A204.1 (cell line): ENCODE results near the gene NCOA6.

Source experiments
- FAIRE-seq: peaks from 2 replicates; lab custom pipeline; 2012; peaks lifted over from hg19 to GRCh38; lab: Jason Lieb, UNC

The NCOA6 gene

DNA sequence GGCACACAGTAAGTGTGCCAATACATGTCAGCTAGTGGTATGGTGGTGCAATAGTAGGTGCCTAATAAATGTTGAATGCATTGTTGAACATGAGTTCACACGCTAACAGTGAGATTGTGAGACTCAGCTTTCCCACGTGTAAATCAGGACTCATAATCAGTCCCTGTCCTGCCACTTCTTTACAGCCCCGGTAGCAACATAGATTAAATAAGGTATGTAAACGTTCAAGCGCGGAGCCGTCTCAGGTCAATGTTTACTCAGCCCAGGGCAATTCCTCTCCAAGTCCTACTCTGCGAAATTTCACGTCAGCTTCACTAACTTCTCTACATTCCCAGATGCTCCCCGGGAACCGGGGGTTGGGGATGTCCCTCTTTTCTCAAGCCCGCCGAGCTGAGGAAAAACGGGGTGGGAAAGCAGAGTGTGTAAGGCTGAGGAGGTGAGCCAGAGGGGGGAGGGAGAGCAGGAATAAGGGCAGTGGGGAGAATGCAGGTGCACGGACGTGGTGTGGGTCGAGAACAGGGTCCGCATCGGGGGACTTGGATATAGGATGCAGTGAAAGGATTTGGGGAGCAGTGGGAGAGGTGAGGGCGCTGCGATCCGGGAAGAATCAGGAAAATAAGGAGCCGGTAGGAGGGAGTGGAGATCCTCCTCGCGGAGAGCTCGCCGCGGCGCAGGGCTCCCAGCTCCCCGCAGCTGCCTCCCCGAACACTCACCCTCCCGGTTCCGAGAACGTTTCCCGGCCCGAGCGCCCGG is 121.9 kb downstream of the NCOA6 start:
- FAIRE-seq, result no peak

DNA sequence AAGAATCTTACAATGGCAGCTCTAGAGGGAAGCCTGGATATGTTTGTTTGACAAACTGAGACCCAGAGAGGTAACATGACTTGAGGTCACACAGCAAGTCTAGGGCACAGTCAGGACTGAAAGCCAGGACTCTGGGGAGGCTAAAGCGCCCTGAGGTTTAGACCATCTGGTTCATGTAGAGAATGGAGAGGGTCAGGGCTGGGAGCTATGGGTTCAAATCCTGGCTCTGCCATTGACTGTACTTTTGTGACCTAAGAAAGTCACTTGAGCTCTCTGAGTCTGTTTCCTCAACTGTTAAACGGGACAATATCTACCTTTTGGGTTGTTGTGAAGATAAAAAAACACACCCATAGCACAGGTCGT is 122.4 kb downstream of the NCOA6 start:
- no peak for FAIRE-seq

DNA sequence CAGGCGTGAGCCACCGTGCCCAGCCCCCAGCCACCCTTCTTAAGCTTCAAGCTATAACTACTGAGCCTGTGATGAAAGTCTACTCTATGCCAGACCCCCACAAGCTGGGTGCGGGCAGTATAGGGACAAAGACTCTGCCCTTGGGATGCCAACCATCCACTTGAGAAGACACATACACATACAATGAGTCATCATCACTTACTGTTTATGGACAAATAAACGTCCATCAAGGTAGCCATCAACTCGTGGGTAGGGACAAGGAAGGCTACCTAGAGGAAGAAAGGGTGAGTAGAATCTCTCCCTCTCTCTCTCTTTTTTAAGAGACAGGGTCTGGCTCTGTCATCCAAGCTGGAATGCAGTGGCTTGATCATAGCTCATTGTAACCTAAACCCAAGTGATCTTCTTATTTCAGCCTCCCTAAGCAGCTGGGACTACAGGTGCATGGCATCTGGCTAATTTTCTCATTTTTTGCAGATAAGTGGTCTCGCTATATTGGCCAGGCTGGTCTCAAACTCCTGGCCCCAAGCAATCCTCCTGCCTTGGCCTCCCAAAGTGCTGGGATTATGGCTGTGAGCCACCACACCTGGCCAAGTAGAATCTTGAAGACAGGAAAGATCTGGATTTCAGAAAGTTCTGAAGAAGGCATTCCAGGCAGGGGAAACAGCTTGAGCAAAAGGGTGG is 123.9 kb downstream of the NCOA6 start:
- FAIRE-seq, result no peak

DNA sequence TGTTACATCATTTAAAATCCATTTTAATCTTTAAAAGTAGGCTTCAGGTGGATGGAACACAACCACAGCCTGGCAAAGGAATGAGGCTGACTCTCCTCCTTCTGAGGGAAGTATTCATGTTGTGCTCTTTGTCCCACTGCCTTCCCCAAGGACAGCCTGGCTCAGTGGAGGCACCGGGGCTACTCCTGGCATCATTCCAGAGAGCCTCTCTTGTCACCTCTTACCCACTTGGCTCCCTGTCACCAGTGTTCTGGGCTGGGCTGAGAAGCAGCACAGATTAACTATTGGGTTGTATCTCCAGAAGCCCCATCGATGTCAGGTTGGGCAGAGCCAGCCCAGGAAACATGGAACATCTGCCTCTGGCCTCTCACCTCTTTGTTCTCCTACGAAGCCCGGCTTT is 132.0 kb downstream of the NCOA6 start:
- no peak for FAIRE-seq

GRCh38 chr20:34691838-34692237 is 133.6 kb downstream of the NCOA6 start:
- no peak for FAIRE-seq

DNA sequence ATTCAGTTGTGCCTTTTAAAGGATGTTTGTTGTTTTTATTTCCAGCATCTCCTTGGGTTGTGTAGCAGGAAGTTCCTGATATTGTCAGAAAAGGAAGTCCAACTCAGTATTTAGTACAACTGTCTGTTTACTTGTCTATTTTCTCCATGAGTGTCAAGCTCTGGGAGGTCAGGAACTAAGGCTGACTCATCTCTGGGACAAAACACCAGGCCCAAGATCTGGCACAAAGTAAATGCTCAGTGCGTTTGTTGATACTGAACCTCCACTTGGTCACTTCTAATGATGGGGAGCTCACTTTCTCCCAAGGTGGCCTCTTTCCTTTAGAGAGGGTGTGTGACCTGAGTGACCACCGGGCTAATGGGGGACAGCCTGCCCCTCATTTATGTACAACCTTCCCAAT is 136.0 kb downstream of the NCOA6 start:
- no peak for FAIRE-seq

DNA sequence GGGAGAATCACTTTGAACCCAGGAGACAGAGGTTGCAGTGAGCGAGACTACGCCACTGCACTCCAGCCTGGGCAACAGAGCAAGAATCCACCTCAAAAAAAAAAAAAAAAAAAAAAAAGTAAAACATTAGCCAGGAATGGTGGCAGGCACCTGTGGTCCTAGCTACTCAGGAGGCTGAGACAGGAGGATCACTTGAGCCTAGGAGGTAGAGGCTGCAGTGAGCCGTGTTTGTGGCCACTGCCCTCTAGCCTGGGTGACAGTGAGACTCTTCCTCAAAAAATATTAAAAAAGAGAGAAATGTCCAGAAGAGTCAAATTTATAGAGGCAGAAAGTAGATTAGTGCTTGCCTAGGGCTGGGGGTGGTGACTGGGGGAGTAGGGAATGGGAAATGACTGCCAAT is 141.8 kb downstream of the NCOA6 start:
- FAIRE-seq, result no peak

- FAIRE-seq, result no peak
These were observed 144.8 kb downstream of the NCOA6 start for GRCh38 chr20:34680586-34681175.

- FAIRE-seq, result no peak
These were observed 148.6 kb downstream of the NCOA6 start, which contains the start of gene PIGU for GRCh38 chr20:34676642-34677373. Gene PIGU, minus strand, starts transcription at chr20:34677092. Its CDS starts 7 bp downstream, at chr20:34677085.

GRCh38 chr20:34675993-34676641 is 149.3 kb downstream of the NCOA6 start:
- FAIRE-seq, result no peak

DNA sequence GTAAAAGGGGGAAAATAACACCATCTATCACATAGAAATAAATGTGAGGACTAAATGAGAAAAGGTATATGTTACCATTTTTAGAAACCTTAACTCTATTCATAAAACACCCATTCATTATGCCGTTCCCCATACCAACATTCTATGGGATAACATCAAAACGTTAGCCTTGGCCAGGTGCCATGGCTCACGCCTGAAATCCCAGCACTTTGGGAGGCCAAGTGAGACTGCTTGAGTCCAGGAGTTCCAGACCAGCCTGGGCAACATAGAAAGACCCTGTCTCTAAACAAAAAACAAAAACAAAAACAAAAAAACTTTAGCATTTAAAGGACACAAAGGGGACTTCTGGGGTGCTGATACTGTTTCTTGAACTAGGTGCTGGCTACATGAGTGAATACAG is 149.9 kb downstream of the NCOA6 start:
- no peak for FAIRE-seq

DNA sequence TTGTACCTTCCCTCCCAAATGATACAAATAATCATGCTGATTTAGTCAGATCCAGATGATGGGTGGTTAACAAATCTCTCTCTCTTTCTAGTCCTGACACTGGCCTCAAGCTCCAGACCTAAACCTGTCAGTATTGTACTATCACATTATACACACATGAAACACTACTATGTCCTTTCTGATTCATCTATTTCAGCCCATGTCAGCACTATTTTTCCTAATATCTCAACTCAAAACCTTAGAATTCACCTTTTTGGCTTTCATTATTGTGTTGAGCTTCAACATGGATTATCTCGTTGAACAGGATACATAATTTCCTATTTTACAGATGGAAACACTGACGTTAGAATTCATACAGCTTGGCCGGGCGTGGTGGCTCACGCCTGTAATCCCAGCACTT is 152.0 kb downstream of the NCOA6 start:
- no peak for FAIRE-seq

- no peak for FAIRE-seq
These were observed 156.4 kb downstream of the NCOA6 start for GRCh38 chr20:34669094-34669493.
